ENCODE results near the gene TRIM68. TPM values are rescaled to one million over a fixed set of nuclear protein-coding genes. Genes with fewer than 3 reads are reported as not detected.

TRIM68 gene
- total and polyA plus RNA-seq, 10 donors: 3.4 to 22.9 (median 16.3) TPM

- no peaks in the 10 kb centered on the region for H3K9me3 ChIP-seq
- DNase-seq: no peak
- intact Hi-C loops (cut with DNase I; ENCODE audit: low total_unique reads): loop anchor here (10.0 kb wide), 1 partner anchor 373 kb away; no protein-coding TSS in a partner anchor
- TF ChIP-seq POLR2AphosphoS5 (IDR thresholded peaks at IDR 0.05): peak in 1 of 3 donors; percentile 23
- no peak for TF ChIP-seq CTCF (IDR thresholded peaks at IDR 0.05 in 8 of 11, conservative IDR thresholded peaks at IDR 0.05 in 3 of 11)
- peaks cover 0 to 3% (median under 1%) of the 10 kb centered on the region in 6 donors for H3K4me1 ChIP-seq
- peaks cover 0 to 21% (median 0%) of the 10 kb centered on the region in 7 donors for H3K27me3 ChIP-seq (replicated peaks in 1 of 7)
- H3K36me3 ChIP-seq: no peaks in the 10 kb centered on the region
- WGBS, 5 donors: 65 to 73% (median 67%) methylated on average over 7 of the region's 7 CpGs
- H3K27ac ChIP-seq: no peak overlapping the region
- no peak overlapping the region for H3K4me3 ChIP-seq
These were observed 34.0 kb upstream of the TRIM68 start for GRCh38 chr11:4642043-4642442.

GRCh38 chr11:4641501-4641900, 33.5 kb upstream of the TRIM68 start:
- Histone ChIP-seq H3K36me3 (no peaks in the 10 kb centered on the region), H3K4me3 (no peak overlapping the region), H3K27ac (no peak overlapping the region), H3K4me1 (peaks cover 0 to 7% (median 1%) of the 10 kb centered on the region in 6 donors), H3K27me3 (replicated peaks in 1 of 7) (peaks cover 0 to 24% (median 0%) of the 10 kb centered on the region in 7 donors), H3K9me3 (no peaks in the 10 kb centered on the region)
- 86 to 93% (median 91%) methylated on average over 7 of the region's 7 CpGs for WGBS, 5 donors
- DNase-seq: no peak
- TF ChIP-seq POLR2AphosphoS5 (IDR thresholded peaks at IDR 0.05) (no peak), POLR2A (IDR thresholded peaks at IDR 0.05) (no peak), CTCF (IDR thresholded peaks at IDR 0.05 in 8 of 11, conservative IDR thresholded peaks at IDR 0.05 in 3 of 11) (no peak)
- intact Hi-C loops (cut with DNase I; ENCODE audit: low total_unique reads): loop anchor here (10.0 kb wide), 1 partner anchor 373 kb away; no protein-coding TSS in a partner anchor

GRCh38 chr11:4639931-4640330, 31.9 kb upstream of the TRIM68 start:
- H3K27ac ChIP-seq: no peak overlapping the region
- no peak for TF ChIP-seq POLR2A (IDR thresholded peaks at IDR 0.05)
- no peak for TF ChIP-seq CTCF (IDR thresholded peaks at IDR 0.05 in 8 of 11, conservative IDR thresholded peaks at IDR 0.05 in 3 of 11)
- no peak for TF ChIP-seq POLR2AphosphoS5 (IDR thresholded peaks at IDR 0.05)
- peaks cover 0 to 31% (median 0%) of the 10 kb centered on the region in 7 donors for H3K27me3 ChIP-seq (replicated peaks in 1 of 7)
- no peak overlapping the region for H3K4me3 ChIP-seq
- no peak for DNase-seq
- H3K36me3 ChIP-seq: no peaks in the 10 kb centered on the region
- peaks cover 0 to 7% (median 1%) of the 10 kb centered on the region in 6 donors for H3K4me1 ChIP-seq
- 86 to 94% (median 88%) methylated on average over 6 of the region's 6 CpGs for WGBS, 5 donors
- H3K9me3 ChIP-seq: no peaks in the 10 kb centered on the region
- intact Hi-C loops (cut with DNase I; ENCODE audit: low total_unique reads): loop anchor here (10.0 kb wide), 1 partner anchor 375 kb away; no protein-coding TSS in a partner anchor

- no peaks in the 10 kb centered on the region for H3K36me3 ChIP-seq
- H3K27ac ChIP-seq: no peak overlapping the region
- H3K4me3 ChIP-seq: no peak overlapping the region
- intact Hi-C loops (cut with DNase I; ENCODE audit: low total_unique reads): no loop called here
- H3K27me3 ChIP-seq (replicated peaks in 1 of 7): peaks cover 0 to 19% (median 0%) of the 10 kb centered on the region in 7 donors
- no peak for TF ChIP-seq CTCF (IDR thresholded peaks at IDR 0.05 in 8 of 11, conservative IDR thresholded peaks at IDR 0.05 in 3 of 11)
- no peak for TF ChIP-seq POLR2AphosphoS5 (IDR thresholded peaks at IDR 0.05)
- no peak for TF ChIP-seq POLR2A (IDR thresholded peaks at IDR 0.05)
- H3K9me3 ChIP-seq: no peaks in the 10 kb centered on the region
- WGBS, 5 donors: 76 to 87% (median 79%) methylated on average over 3 of the region's 3 CpGs
- peaks cover 0 to 7% (median 1%) of the 10 kb centered on the region in 6 donors for H3K4me1 ChIP-seq
- DNase-seq: no peak
These were observed 29.6 kb upstream of the TRIM68 start for GRCh38 chr11:4637662-4638047.

All from spleen (tissue), 11 donors.